ENCODE data around the gene IYD. TPM values are rescaled to one million over a fixed set of nuclear protein-coding genes. Genes with fewer than 3 reads are reported as not detected.

IYD gene
- polyA plus RNA-seq, 2 of the 4 experiments (the other 2 are of a cell fraction), result 0.08 TPM; not detected in 1

DNA sequence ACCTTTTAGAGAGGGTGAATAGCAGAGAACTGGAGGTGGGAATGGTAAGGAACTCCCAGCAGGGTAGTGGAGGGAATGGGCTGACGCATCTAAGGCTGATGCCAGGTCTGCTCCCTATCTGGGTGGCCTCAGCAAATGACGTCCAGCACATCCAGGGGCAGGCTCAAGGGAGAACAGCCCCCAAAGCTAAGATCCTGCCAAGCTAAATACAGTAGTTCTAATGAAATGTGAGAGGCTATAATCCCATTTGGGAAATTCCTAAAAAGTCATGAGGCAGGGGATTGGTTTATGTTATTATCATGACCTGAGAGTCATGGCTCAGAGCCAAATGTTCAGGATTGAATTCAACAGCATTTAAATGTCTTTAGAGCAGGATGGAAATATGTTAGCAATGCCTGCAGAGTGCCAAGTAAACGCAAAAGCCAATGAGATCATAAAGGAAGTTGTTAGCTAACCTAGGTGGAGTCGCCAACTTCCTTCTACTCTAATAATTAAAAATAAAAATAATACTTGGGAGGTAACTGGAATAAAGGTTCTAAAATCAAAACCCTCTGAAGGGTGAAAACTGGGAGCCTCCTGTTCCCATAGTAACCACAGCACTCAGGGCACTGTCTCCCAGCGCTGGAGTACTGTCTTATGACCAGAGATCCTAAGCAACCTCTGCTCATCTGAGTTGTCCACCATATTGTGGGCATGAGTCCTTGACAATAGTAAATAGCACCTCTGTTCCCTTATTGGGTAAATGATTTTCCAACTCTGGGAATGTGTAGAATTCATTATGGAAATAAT lies 34.8 kb downstream of the IYD start:
- WGBS (ENCODE audit: missing lambda C conversion rate), result 14% methylated on average over 5 of the region's 5 CpGs
- CTCF ChIA-PET, result interaction anchor here (0.7 to 1.4 kb wide), 3 partner anchors 8 to 14 kb away, joined by 4 to 6 read pairs (median 5); no protein-coding TSS in a partner anchor
- FAIRE-seq (no peak), DNase-seq (ENCODE audit: low read depth in 1 of 2, low spot score in 1 of 2) (peak in 1 of 2 experiments; percentile 48), ATAC-seq (peak; percentile 82 to 86)
- no peak overlapping the region for H3K4me3 ChIP-seq
- no peaks in the 10 kb centered on the region for H3K9me3 ChIP-seq
- H3K27ac ChIP-seq, result peak overlapping the region; percentile 49 to 52; a peak in 3 of 6 replicates
- POLR2A ChIA-PET, result no interaction called here
- H3K4me2 ChIP-seq, result peak overlapping the region; percentile 24; the same call in 1 of the 3 replicates
- peaks cover 11% of the 10 kb centered on the region; the same call in 1 of the 3 replicates for H3K4me1 ChIP-seq
- TF ChIP-seq CHD2 (IDR thresholded peaks at IDR 0.05; ENCODE audit: low read length, partially characterized antibody) (no peak), RARB (CRISPR knock-in tag; IDR thresholded peaks at IDR 0.05) (no peak), FOSB (CRISPR knock-in tag; IDR thresholded peaks at IDR 0.05) (no peak), EP300 (IDR thresholded peaks at IDR 0.05) (peak; percentile 62 to 65; a peak in 3 of 5 replicates), JUNB (IDR thresholded peaks at IDR 0.05) (peak; percentile 21; the same call in 1 of the 2 replicates), JUN (IDR thresholded peaks at IDR 0.05) (peak; percentile 23 to 35; a peak in 1 of 5 replicates)
- TF ChIP-seq, protein P1, sequence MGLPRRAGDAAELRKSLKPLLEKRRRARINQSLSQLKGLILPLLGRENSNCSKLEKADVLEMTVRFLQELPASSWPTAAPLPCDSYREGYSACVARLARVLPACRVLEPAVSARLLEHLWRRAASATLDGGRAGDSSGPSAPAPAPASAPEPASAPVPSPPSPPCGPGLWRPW (IDR thresholded peaks at IDR 0.05), result no peak

DNA sequence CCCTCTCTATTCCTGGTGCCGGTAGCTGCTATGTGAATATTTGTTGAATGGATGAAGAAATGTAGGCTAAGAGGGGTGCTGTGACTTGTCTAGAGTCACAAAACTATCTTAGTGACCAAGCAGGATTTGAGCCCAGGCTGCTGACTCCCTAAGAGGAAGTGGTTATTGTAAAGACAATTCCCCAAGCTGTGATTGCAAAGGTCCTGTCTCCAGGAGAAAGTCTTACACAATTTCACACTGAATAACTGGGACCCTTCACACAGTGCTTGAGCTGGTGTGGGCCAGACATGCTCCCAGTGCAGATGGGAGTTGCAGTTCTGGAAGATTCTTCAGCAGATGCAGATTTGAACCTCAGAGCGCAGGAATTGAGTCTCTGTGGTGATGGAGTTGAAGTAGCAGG lies 38.1 kb downstream of the IYD start:
- POLR2A ChIA-PET, result no interaction called here
- no peak overlapping the region for H3K4me2 ChIP-seq
- no peak for DNase-seq (ENCODE audit: low read depth in 1 of 2, low spot score in 1 of 2)
- no peak for ATAC-seq
- no peak overlapping the region for H3K27ac ChIP-seq
- WGBS (ENCODE audit: missing lambda C conversion rate), result 27% methylated on average over 2 of the region's 2 CpGs
- CTCF ChIA-PET, result interaction anchor here (0.7 to 4.2 kb wide), 5 partner anchors 10 to 374 kb away, joined by 3 to 21 read pairs (median 3); no protein-coding TSS in a partner anchor
- H3K4me1 ChIP-seq, result peaks cover 26% of the 10 kb centered on the region; the same call in 1 of the 3 replicates
- FAIRE-seq, result no peak
- TF ChIP-seq TP53 (CRISPR knock-in tag; IDR thresholded peaks at IDR 0.05) (no peak), NR3C1 (IDR thresholded peaks at IDR 0.05) (no peak), FOXS1 (CRISPR knock-in tag; IDR thresholded peaks at IDR 0.05) (no peak)
- H3K9me3 ChIP-seq, result no peaks in the 10 kb centered on the region
- H3K4me3 ChIP-seq, result no peak overlapping the region

DNA sequence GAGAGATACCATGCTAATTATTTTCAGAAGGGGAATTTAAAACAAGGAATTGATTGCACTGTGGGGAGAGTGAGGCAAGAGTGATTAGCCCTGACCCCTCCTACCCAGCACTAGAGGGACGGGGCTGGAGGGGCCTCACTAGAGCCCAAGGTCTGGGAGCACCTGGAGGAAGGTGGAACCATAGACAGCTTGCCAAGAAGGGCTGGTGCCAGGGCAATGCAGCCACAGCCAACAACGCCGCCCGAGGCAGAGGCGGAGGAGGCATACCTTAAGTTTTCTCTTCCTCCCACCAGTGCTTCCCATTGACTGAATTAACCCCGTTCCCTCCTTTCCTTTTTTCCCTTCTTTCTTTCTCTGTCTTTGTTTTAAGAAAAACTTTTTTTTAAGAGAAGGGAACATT lies 40.0 kb downstream of the IYD start:
- CTCF ChIA-PET, result interaction anchor here (0.8 to 4.2 kb wide), 4 partner anchors 9 to 406 kb away, joined by 3 to 21 read pairs (median 4); no protein-coding TSS in a partner anchor
- no peak for FAIRE-seq
- Histone ChIP-seq H3K4me3 (no peak overlapping the region), H3K4me1 (peaks cover 26% of the 10 kb centered on the region; the same call in 1 of the 3 replicates), H3K27ac (no peak overlapping the region), H3K9me3 (no peaks in the 10 kb centered on the region), H3K4me2 (no peak overlapping the region)
- no peak for DNase-seq (ENCODE audit: low read depth in 1 of 2, low spot score in 1 of 2)
- ATAC-seq, result no peak
- POLR2A ChIA-PET, result no interaction called here
- 81% methylated on average over 6 of the region's 6 CpGs for WGBS (ENCODE audit: missing lambda C conversion rate)
- no peak for TF ChIP-seq CHD4 (IDR thresholded peaks at IDR 0.05; ENCODE audit: borderline replicate concordance)
- TF ChIP-seq JUN (IDR thresholded peaks at IDR 0.05), result no peak
- no peak for TF ChIP-seq NFE2L2 (conservative IDR thresholded peaks at IDR 0.05; ENCODE audit: low read length)
- TF ChIP-seq, protein P2, sequence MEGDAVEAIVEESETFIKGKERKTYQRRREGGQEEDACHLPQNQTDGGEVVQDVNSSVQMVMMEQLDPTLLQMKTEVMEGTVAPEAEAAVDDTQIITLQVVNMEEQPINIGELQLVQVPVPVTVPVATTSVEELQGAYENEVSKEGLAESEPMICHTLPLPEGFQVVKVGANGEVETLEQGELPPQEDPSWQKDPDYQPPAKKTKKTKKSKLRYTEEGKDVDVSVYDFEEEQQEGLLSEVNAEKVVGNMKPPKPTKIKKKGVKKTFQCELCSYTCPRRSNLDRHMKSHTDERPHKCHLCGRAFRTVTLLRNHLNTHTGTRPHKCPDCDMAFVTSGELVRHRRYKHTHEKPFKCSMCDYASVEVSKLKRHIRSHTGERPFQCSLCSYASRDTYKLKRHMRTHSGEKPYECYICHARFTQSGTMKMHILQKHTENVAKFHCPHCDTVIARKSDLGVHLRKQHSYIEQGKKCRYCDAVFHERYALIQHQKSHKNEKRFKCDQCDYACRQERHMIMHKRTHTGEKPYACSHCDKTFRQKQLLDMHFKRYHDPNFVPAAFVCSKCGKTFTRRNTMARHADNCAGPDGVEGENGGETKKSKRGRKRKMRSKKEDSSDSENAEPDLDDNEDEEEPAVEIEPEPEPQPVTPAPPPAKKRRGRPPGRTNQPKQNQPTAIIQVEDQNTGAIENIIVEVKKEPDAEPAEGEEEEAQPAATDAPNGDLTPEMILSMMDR (IDR thresholded peaks at IDR 0.05), result no peak
- TF ChIP-seq ZNF302 (CRISPR knock-in tag; IDR thresholded peaks at IDR 0.05), result no peak
- TF ChIP-seq MAZ (IDR thresholded peaks at IDR 0.05; ENCODE audit: borderline replicate concordance, low read depth, low read length), result no peak
- TF ChIP-seq, protein P3, sequence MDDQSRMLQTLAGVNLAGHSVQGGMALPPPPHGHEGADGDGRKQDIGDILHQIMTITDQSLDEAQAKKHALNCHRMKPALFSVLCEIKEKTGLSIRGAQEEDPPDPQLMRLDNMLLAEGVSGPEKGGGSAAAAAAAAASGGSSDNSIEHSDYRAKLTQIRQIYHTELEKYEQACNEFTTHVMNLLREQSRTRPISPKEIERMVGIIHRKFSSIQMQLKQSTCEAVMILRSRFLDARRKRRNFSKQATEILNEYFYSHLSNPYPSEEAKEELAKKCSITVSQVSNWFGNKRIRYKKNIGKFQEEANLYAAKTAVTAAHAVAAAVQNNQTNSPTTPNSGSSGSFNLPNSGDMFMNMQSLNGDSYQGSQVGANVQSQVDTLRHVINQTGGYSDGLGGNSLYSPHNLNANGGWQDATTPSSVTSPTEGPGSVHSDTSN (IDR thresholded peaks at IDR 0.05), result no peak
- TF ChIP-seq HOXB5 (CRISPR knock-in tag; IDR thresholded peaks at IDR 0.05), result no peak
- TF ChIP-seq EHF (CRISPR knock-in tag; IDR thresholded peaks at IDR 0.05), result no peak
- no peak for TF ChIP-seq HOXB13 (CRISPR knock-in tag; IDR thresholded peaks at IDR 0.05; ENCODE audit: low read depth)
- TF ChIP-seq, protein P4, sequence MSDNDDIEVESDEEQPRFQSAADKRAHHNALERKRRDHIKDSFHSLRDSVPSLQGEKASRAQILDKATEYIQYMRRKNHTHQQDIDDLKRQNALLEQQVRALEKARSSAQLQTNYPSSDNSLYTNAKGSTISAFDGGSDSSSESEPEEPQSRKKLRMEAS (IDR thresholded peaks at IDR 0.05), result no peak
- TF ChIP-seq, protein P5, sequence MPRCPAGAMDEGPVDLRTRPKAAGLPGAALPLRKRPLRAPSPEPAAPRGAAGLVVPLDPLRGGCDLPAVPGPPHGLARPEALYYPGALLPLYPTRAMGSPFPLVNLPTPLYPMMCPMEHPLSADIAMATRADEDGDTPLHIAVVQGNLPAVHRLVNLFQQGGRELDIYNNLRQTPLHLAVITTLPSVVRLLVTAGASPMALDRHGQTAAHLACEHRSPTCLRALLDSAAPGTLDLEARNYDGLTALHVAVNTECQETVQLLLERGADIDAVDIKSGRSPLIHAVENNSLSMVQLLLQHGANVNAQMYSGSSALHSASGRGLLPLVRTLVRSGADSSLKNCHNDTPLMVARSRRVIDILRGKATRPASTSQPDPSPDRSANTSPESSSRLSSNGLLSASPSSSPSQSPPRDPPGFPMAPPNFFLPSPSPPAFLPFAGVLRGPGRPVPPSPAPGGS (IDR thresholded peaks at IDR 0.05), result no peak
- no peak for TF ChIP-seq MAFK (IDR thresholded peaks at IDR 0.05; ENCODE audit: partially characterized antibody)
- TF ChIP-seq CBX8 (IDR thresholded peaks at IDR 0.05), result no peak
- TF ChIP-seq KDM5A (IDR thresholded peaks at IDR 0.05), result no peak
